ENCODE measurements around the gene BSN. TPM values are rescaled to one million over a fixed set of nuclear protein-coding genes. Genes with fewer than 3 reads are reported as not detected.

The BSN gene
- total RNA-seq, 1 experiment from 2014 or later = 0.37 TPM

DNA sequence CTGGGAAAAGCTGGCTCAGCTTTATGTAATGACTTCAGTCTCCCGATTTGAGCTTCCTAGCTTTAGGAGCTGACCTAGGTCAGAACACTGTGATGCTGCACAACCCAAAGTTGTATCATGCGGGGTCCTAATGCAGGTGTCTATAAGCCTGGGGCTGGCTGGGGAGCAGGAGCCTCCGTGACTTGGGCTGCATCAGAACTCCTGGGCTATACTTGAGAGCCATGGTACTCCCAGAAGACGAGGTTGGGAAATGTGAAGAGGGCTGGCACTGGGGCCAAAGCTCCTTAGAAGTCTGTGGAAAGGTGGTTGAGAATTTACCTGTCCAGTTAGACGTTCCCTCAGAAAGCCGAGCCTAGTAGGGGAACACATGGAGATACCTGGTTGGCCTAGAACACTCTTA, 57.0 kb downstream of the BSN start:
- Mint-ChIP-seq H3K4me3 (ENCODE audit: unreplicated experiment) (no peak overlapping the region), H3K9me3 (ENCODE audit: unreplicated experiment) (no peaks in the 10 kb centered on the region), H3K4me1 (ENCODE audit: insufficient read depth, unreplicated experiment) (peaks cover 17% of the 10 kb centered on the region), H3K27ac (ENCODE audit: low read depth, unreplicated experiment) (no peak overlapping the region), H3K27me3 (ENCODE audit: insufficient read depth, unreplicated experiment) (no peaks in the 10 kb centered on the region), H3K36me3 (ENCODE audit: insufficient read depth, unreplicated experiment) (peaks cover 12% of the 10 kb centered on the region)
- POLR2A ChIA-PET = interaction anchor here (0.6 to 1.0 kb wide), 3 partner anchors 10 to 27 kb away, joined by 3 read pairs; no protein-coding TSS in a partner anchor
- TF ChIP-seq, protein P1, sequence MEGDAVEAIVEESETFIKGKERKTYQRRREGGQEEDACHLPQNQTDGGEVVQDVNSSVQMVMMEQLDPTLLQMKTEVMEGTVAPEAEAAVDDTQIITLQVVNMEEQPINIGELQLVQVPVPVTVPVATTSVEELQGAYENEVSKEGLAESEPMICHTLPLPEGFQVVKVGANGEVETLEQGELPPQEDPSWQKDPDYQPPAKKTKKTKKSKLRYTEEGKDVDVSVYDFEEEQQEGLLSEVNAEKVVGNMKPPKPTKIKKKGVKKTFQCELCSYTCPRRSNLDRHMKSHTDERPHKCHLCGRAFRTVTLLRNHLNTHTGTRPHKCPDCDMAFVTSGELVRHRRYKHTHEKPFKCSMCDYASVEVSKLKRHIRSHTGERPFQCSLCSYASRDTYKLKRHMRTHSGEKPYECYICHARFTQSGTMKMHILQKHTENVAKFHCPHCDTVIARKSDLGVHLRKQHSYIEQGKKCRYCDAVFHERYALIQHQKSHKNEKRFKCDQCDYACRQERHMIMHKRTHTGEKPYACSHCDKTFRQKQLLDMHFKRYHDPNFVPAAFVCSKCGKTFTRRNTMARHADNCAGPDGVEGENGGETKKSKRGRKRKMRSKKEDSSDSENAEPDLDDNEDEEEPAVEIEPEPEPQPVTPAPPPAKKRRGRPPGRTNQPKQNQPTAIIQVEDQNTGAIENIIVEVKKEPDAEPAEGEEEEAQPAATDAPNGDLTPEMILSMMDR (IDR thresholded peaks at IDR 0.05; ENCODE audit: unreplicated experiment) = no peak
- intact Hi-C loops (cut with micrococcal nuclease) = no loop called here
- BruUV-seq (replicated peaks) = no TSS peak
- DNase-seq (ENCODE audit: unreplicated experiment) = no peak
- CTCF ChIA-PET = interaction anchor here (0.6 kb wide), 1 partner anchor 12 kb away, joined by 3 read pairs; no protein-coding TSS in a partner anchor

GRCh38 chr3:49611719-49612118, 57.4 kb downstream of the BSN start:
- intact Hi-C loops (cut with micrococcal nuclease) = no loop called here
- DNase-seq (ENCODE audit: unreplicated experiment) = peak; percentile 66
- BruUV-seq (replicated peaks) = no TSS peak
- TF ChIP-seq, protein P1 (IDR thresholded peaks at IDR 0.05; ENCODE audit: unreplicated experiment) = no peak
- H3K9me3 Mint-ChIP-seq (ENCODE audit: unreplicated experiment) = no peaks in the 10 kb centered on the region
- H3K4me1 Mint-ChIP-seq (ENCODE audit: insufficient read depth, unreplicated experiment) = peaks cover 13% of the 10 kb centered on the region
- H3K4me3 Mint-ChIP-seq (ENCODE audit: unreplicated experiment) = no peak overlapping the region
- H3K27me3 Mint-ChIP-seq (ENCODE audit: insufficient read depth, unreplicated experiment) = no peaks in the 10 kb centered on the region
- ChIA-PET POLR2A (interaction anchor here (0.6 to 1.0 kb wide), 3 partner anchors 9 to 27 kb away, joined by 3 read pairs; no protein-coding TSS in a partner anchor), CTCF (interaction anchor here (0.6 to 1.1 kb wide), 2 partner anchors 11 to 73 kb away, joined by 3 to 4 read pairs; no protein-coding TSS in a partner anchor)
- H3K36me3 Mint-ChIP-seq (ENCODE audit: insufficient read depth, unreplicated experiment) = peaks cover 12% of the 10 kb centered on the region
- H3K27ac Mint-ChIP-seq (ENCODE audit: low read depth, unreplicated experiment) = no peak overlapping the region

DNA sequence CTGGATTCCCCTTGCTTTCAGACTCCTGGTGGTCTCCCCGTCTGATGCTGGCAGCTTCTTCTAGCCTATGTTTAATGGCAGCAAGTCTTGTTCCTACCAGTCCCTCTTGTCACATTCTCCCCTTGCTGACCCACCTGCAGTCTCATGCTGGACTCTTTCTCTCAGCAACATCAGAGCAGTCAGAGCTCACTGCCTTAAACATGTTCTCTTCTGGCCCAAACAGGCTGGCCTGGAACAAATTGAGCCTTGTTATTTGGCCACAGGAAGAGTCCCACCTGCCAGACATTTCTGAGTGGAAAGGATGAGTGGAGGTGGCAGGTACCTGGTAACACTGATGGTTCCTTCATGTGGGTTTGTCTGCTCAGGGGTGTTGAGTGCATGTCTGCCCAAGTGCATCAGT, 60.7 kb downstream of the BSN start:
- no peaks in the 10 kb centered on the region for H3K4me1 Mint-ChIP-seq (ENCODE audit: insufficient read depth, unreplicated experiment)
- intact Hi-C loops (cut with micrococcal nuclease) = no loop called here
- H3K27ac Mint-ChIP-seq (ENCODE audit: low read depth, unreplicated experiment) = no peak overlapping the region
- DNase-seq (ENCODE audit: unreplicated experiment) = no peak
- BruUV-seq (replicated peaks) = no TSS peak
- POLR2A ChIA-PET = no interaction called here
- no peaks in the 10 kb centered on the region for H3K9me3 Mint-ChIP-seq (ENCODE audit: unreplicated experiment)
- CTCF ChIA-PET = interaction anchor here (0.6 to 0.9 kb wide), 2 partner anchors 64 to 87 kb away, joined by 3 read pairs; no protein-coding TSS in a partner anchor
- H3K4me3 Mint-ChIP-seq (ENCODE audit: unreplicated experiment) = no peak overlapping the region
- H3K36me3 Mint-ChIP-seq (ENCODE audit: insufficient read depth, unreplicated experiment) = no peaks in the 10 kb centered on the region
- TF ChIP-seq, protein P1 (IDR thresholded peaks at IDR 0.05; ENCODE audit: unreplicated experiment) = no peak
- peaks cover 10% of the 10 kb centered on the region for H3K27me3 Mint-ChIP-seq (ENCODE audit: insufficient read depth, unreplicated experiment)

- no peak overlapping the region for H3K4me3 Mint-ChIP-seq (ENCODE audit: unreplicated experiment)
- intact Hi-C loops (cut with micrococcal nuclease) = no loop called here
- TF ChIP-seq, protein P1 (IDR thresholded peaks at IDR 0.05; ENCODE audit: unreplicated experiment) = no peak
- H3K9me3 Mint-ChIP-seq (ENCODE audit: unreplicated experiment) = no peaks in the 10 kb centered on the region
- CTCF ChIA-PET = interaction anchor here (0.6 kb wide), 1 partner anchor 83 kb away, joined by 3 read pairs; no protein-coding TSS in a partner anchor
- H3K27me3 Mint-ChIP-seq (ENCODE audit: insufficient read depth, unreplicated experiment) = peaks cover 14% of the 10 kb centered on the region
- H3K36me3 Mint-ChIP-seq (ENCODE audit: insufficient read depth, unreplicated experiment) = peaks cover 5% of the 10 kb centered on the region
- POLR2A ChIA-PET = no interaction called here
- no peak for DNase-seq (ENCODE audit: unreplicated experiment)
- H3K4me1 Mint-ChIP-seq (ENCODE audit: insufficient read depth, unreplicated experiment) = no peaks in the 10 kb centered on the region
- no peak overlapping the region for H3K27ac Mint-ChIP-seq (ENCODE audit: low read depth, unreplicated experiment)
- no TSS peak for BruUV-seq (replicated peaks)
Measured at GRCh38 chr3:49616061-49616460, 61.8 kb downstream of the BSN start.
